HEK293 (cell line): ENCODE results near the gene GARIN5B.

ENCODE experiments used
- CTCF ChIA-PET: fragments of 350-600 bp; formaldehyde crosslinking; extraction: SDS; loops from one replicate; lab custom pipeline; 2021; ENCODE audit warnings: antibody characterized with exemption; lab: Yijun Ruan, JAX
- POLR2A ChIA-PET: fragments of 300-600 bp; formaldehyde crosslinking; extraction: SDS; loops from one replicate; lab custom pipeline; 2020; ENCODE audit warnings: antibody characterized with exemption, inconsistent platforms; lab: Yijun Ruan, JAX
- H3K27ac ChIP-seq: fragments of 200-500 bp; sonication (Bioruptor generic); 2 replicates; pipeline ENCODE4 v1.5.1; 2014; ENCODE audit warnings: low read depth, low read length, control low read depth, inconsistent platforms; ENCODE audit errors: extremely low read depth
- H3K36me3 ChIP-seq, 2 experiments: fragments of 200-500 bp in 1 of 2; sonication (Bioruptor generic) in 1 of 2; 1 replicate in 1 of 2; 2 replicates in 1 of 2; pipeline ENCODE4 v1.5.1; 2014 to 2017; ENCODE audit warnings: inconsistent platforms in 2 of 2, low read length in 2 of 2; ENCODE audit not compliant: control insufficient read depth in 2 of 2, insufficient read depth in 1 of 2
- H3K4me1 ChIP-seq: fragments of 200-500 bp; sonication (Bioruptor generic); 2 replicates; pipeline ENCODE4 v1.5.1; 2014; ENCODE audit warnings: mild to moderate bottlenecking, low read length, inconsistent platforms; ENCODE audit not compliant: control insufficient read depth, insufficient read depth
- H3K4me3 ChIP-seq: 2 replicates; pipeline ENCODE4 v1.5.1; 2011; ENCODE audit warnings: low read depth, mild to moderate bottlenecking, control low read depth, low read length, moderate library complexity
- H3K9me3 ChIP-seq: fragments of 200-500 bp; sonication (Bioruptor generic); 2 replicates; pipeline ENCODE4 v1.5.1; 2014; ENCODE audit warnings: low read depth, low read length, inconsistent platforms; ENCODE audit not compliant: control insufficient read depth, insufficient read depth
- PATZ1 ChIP-seq: fragments of 450-650 bp; formaldehyde crosslinking; IDR thresholded peaks from 2 replicates; pipeline ENCODE4 v1.5.1; 2016; ENCODE audit warnings: missing biosample characterization, missing genetic modification characterization
- REST ChIP-seq: fragments of 450-650 bp; formaldehyde crosslinking; IDR thresholded peaks from 2 replicates; pipeline ENCODE4 v1.5.1; 2016; ENCODE audit warnings: missing biosample characterization, missing genetic modification characterization
- SCRT1 ChIP-seq: fragments of 450-650 bp; formaldehyde crosslinking; IDR thresholded peaks from 2 replicates; pipeline ENCODE4 v1.5.1; 2016; ENCODE audit warnings: missing biosample characterization, missing genetic modification characterization, borderline replicate concordance
- SCRT2 ChIP-seq: fragments of 450-650 bp; formaldehyde crosslinking; IDR thresholded peaks from 2 replicates; pipeline ENCODE4 v1.5.1; 2016; ENCODE audit warnings: missing biosample characterization, missing genetic modification characterization
- ZBTB17 ChIP-seq: fragments of 450-650 bp; formaldehyde crosslinking; IDR thresholded peaks from 2 replicates; pipeline ENCODE4 v1.5.1; 2016; ENCODE audit warnings: missing biosample characterization, missing genetic modification characterization
- ZFP3 ChIP-seq: fragments of 450-650 bp; formaldehyde crosslinking; IDR thresholded peaks from 2 replicates; pipeline ENCODE4 v1.5.1; 2016; ENCODE audit warnings: low read depth, missing biosample characterization, missing genetic modification characterization
- ZNF223 ChIP-seq: fragments of 450-650 bp; formaldehyde crosslinking; IDR thresholded peaks from 2 replicates; pipeline ENCODE4 v1.5.1; 2016; ENCODE audit warnings: missing biosample characterization, missing genetic modification characterization
- ZNF274 ChIP-seq, 2 experiments: fragments of 200-500 bp in 1 of 2; fragments of 450-650 bp in 1 of 2; sonication (Bioruptor generic) in 1 of 2; formaldehyde crosslinking in 1 of 2; IDR thresholded peaks; 2 replicates each; pipeline versions ENCODE4 v1.5.1 to v1.6.1; 2014 to 2016; ENCODE audit warnings: borderline replicate concordance in 1 of 2, inconsistent platforms in 1 of 2, low read length in 1 of 2, missing biosample characterization in 1 of 2, missing genetic modification characterization in 1 of 2
- ZNF311 ChIP-seq: fragments of 450-650 bp; formaldehyde crosslinking; IDR thresholded peaks from 2 replicates; pipeline ENCODE4 v1.5.1; 2017; ENCODE audit warnings: missing biosample characterization, missing genetic modification characterization, borderline replicate concordance
- ZNF391 ChIP-seq: fragments of 450-650 bp; formaldehyde crosslinking; IDR thresholded peaks from 2 replicates; pipeline ENCODE4 v1.5.1; 2016; ENCODE audit warnings: low read depth, missing biosample characterization, missing genetic modification characterization, borderline replicate concordance
- ZNF426 ChIP-seq: fragments of 450-650 bp; formaldehyde crosslinking; IDR thresholded peaks from 2 replicates; pipeline ENCODE4 v1.5.1; 2017; ENCODE audit warnings: missing biosample characterization, missing genetic modification characterization, mild to moderate bottlenecking, inconsistent platforms, moderate library complexity
- ZNF621 ChIP-seq: fragments of 450-650 bp; formaldehyde crosslinking; IDR thresholded peaks from 2 replicates; pipeline ENCODE4 v1.5.1; 2017; ENCODE audit warnings: missing biosample characterization, missing genetic modification characterization
- ZNF704 ChIP-seq: fragments of 450-650 bp; formaldehyde crosslinking; IDR thresholded peaks from 2 replicates; pipeline ENCODE4 v1.5.1; 2016; ENCODE audit warnings: missing biosample characterization, missing genetic modification characterization
- ZNF837 ChIP-seq: fragments of 450-650 bp; formaldehyde crosslinking; IDR thresholded peaks from 2 replicates; pipeline ENCODE4 v1.5.1; 2016; ENCODE audit warnings: missing biosample characterization, missing genetic modification characterization
- ZSCAN4 ChIP-seq: fragments of 450-650 bp; formaldehyde crosslinking; IDR thresholded peaks from 2 replicates; pipeline ENCODE4 v1.5.1; 2017; ENCODE audit warnings: missing biosample characterization, missing genetic modification characterization
- TF ChIP-seq, protein P1 (sequence below): fragments of 450-650 bp; formaldehyde crosslinking; IDR thresholded peaks from 2 replicates; pipeline ENCODE4 v1.5.1; 2016; ENCODE audit warnings: missing biosample characterization, missing genetic modification characterization

The GARIN5B gene

DNA sequence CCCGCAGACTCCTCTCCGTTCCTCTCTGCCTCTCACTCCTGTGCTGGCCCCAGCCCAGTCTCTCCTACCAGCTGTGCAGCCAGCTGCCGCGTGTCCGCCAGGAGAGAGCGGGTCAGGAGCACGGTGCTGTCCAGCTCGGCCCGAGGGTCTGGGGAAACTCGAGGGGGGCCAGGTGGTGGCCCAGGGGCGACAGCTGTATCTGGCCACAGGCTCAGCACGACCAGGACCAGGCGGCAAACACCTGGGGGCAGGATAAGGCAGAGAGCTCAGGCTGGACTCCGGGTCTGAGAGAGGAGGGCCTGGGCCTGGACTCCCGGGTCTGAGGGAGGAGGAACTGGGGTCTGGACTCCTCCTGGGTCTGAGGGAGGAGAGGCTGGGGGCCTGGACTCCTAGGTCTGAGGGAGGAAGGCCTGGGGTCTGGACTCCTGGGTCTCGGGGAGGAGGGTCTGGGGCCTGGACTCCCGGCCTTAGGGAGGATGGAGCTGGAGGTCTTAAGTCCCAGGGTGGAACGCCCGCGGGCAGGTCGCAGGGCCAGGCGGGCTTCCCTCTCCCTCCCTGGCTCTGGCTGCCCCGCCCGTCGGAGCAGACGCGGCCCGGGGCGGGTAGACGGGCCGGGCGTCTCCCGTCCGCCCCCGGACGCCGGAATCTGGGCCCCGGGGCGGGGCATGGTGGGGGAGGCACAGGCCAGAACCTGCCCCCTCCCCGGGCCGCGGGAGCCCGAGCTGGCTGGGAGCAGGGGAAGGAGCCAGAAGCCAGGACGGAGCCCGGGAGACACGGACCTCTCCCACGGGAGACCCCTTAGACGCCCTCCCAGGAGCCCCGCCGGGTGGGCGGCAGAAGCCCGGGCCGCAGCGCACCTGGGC lies 5.9 kb upstream of the GARIN5B start (continued):
- TF ChIP-seq REST (tag by site-specific recombination) (peak; percentile 53; the same call in 1 of the 2 replicates), ZNF391 (no peak), ZNF223 (no peak), ZFP3 (tag by site-specific recombination) (no peak), ZNF704 (no peak), ZBTB17 (tag by site-specific recombination) (no peak), ZNF837 (no peak), ZNF311 (tag by site-specific recombination) (no peak), ZNF621 (no peak)

DNA sequence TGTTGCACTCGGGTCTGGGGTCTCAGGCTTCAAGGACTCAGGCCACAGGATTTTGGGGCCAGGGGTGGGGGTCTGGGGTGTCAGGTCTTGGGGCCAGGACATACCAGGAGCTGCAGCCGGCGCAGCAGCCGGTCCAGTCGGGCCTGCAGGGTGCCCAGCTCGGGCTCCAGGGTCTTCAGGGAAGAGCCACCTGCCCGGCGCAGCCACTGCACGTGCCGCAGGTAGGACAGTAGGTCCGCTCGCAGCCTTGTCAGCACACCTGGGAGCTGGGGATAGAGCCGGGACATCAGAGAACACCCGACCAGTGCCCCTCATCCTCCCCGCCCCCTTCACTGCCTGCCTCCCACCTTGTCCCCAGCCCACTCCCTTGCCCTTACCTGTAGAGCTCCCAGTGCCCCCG lies 5.0 kb upstream of the GARIN5B start:
- Histone ChIP-seq H3K9me3 (no peaks in the 10 kb centered on the region), H3K4me1 (peaks cover 5% of the 10 kb centered on the region; the same call in 1 of the 2 replicates), H3K36me3 (no peaks in the 10 kb centered on the region), H3K27ac (no peak overlapping the region), H3K4me3 (no peak overlapping the region)
- CTCF ChIA-PET: interaction anchor here (0.8 to 1.6 kb wide), 3 partner anchors 20 to 61 kb away, joined by 3 to 5 read pairs (median 3); partner anchors contain the start of gene KMT5C
- TF ChIP-seq, protein P1, sequence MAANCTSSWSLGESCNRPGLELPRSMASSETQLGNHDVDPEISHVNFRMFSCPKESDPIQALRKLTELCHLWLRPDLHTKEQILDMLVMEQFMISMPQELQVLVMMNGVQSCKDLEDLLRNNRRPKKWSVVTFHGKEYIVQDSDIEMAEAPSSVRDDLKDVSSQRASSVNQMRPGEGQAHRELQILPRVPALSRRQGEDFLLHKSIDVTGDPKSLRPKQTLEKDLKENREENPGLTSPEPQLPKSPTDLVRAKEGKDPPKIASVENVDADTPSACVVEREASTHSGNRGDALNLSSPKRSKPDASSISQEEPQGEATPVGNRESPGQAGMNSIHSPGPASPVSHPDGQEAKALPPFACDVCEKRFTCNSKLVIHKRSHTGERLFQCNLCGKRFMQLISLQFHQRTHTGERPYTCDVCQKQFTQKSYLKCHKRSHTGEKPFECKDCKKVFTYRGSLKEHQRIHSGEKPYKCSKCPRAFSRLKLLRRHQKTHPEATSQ (tag by site-specific recombination): no peak
- TF ChIP-seq ZNF426 (tag by site-specific recombination) (no peak), ZSCAN4 (tag by site-specific recombination) (no peak), ZNF274 (IDR thresholded peaks at IDR 0.05; ENCODE audit: low read length) (no peak), ZNF274 (tag by site-specific recombination; IDR thresholded peaks at IDR 0.05; ENCODE audit: borderline replicate concordance) (no peak), SCRT2 (tag by site-specific recombination) (peak; percentile 35; the same call in 1 of the 2 replicates), PATZ1 (tag by site-specific recombination) (no peak), SCRT1 (tag by site-specific recombination) (no peak)
- POLR2A ChIA-PET: interaction anchor here (0.6 to 2.8 kb wide), 7 partner anchors 20 to 40 kb away, joined by 3 to 20 read pairs (median 4); partner anchors contain the start of genes KMT5C and UBE2S
